Hepatic stellate cell (primary cell): Measurements from ENCODE around the gene FREM1.

ENCODE experiments used
- DNase-seq: peaks from one replicate; pipeline ENCODE4 v3.0.0; 2011; ENCODE audit warnings: low spot score

FREM1 gene

GRCh38 chr9:14909181-14909580, 1.0 kb downstream of the FREM1 start:
- no peak for DNase-seq

- DNase-seq, result no peak
Observed at GRCh38 chr9:14908295-14909180, 1.7 kb downstream of the FREM1 start.

GRCh38 chr9:14907696-14908095, 2.5 kb downstream of the FREM1 start:
- no peak for DNase-seq

- no peak for DNase-seq
Observed at GRCh38 chr9:14907360-14907685, 2.9 kb downstream of the FREM1 start.

GRCh38 chr9:14906644-14907359, 3.4 kb downstream of the FREM1 start:
- DNase-seq, result no peak

DNA sequence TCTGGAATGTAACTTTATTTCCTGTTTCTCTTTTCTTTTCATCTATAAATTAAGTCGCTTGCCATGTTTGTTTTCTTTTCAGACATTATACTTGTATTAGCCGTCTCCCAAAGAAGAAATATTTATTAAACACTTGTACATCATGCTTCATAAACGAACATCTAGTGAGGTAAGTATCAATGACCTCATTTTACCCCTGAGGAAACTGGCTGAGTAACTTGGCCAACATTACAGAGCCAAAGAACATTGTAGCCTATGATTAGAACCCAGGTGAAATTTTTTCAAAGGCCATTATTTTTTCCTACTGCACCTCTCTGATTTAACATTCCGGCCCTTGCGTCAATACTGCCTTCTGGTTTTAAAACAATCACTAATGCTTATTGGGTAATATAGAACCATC, 4.2 kb downstream of the FREM1 start:
- DNase-seq, result no peak

DNA sequence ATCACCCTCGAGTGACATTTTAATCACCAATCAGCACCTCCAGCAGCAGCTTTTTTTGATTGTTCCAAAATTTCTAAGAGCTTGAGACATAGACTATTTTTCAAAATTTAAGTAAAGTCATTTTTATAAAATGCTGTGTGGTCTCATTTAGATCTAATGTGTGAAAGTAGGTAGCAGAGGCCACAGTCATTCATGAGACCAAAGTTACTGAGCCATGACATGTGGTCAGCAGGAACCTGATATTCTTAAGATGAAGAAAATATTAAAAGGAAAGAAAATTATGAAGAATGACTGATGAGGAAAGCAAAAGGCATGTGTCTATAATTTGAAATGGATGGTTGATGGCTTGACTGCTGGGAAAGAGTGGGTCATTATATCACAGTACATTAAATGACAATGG, 7.2 kb downstream of the FREM1 start:
- DNase-seq, result no peak

- DNase-seq, result no peak
Observed at GRCh38 chr9:14902561-14902960, 7.7 kb downstream of the FREM1 start.

- DNase-seq, result no peak
Observed at GRCh38 chr9:14899815-14900193, 10.4 kb downstream of the FREM1 start.

DNA sequence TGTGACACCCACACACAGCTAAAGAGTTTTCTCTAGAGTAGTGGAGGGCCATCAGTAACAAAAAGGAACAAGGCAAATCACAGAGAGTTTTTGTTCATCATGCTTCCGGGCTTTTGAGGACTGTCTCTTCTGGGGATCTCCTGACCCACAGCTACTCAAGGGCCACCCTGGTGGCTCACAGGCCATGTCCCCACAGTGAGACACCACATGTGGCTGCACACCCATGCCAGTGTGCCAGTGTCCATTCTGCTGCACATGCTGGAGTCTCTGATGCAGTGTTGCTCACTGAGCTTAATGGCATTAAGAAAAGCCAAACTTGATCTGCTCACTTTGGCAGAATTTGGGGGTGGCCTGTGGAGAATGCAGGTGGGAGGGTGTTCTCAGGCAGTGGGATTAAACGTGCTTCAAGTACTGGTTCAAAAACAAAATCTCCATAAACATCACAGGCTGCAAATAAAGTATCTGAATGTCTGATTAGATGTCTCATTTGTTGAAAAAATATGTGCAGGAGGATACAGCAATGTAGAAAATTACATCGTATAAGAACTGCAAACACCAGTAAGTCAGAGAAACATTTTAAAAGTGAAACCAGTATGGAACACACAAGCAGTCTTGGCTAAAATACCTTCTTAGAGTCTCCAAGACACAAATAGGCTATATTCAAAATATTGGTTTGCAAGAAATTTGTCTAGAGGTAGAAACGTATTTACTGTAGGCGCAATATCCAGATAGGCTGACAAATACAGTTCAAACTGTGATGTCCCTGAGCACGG, 11.0 kb downstream of the FREM1 start:
- no peak for DNase-seq

GRCh38 chr9:14895806-14896205, 14.4 kb downstream of the FREM1 start:
- no peak for DNase-seq

DNA sequence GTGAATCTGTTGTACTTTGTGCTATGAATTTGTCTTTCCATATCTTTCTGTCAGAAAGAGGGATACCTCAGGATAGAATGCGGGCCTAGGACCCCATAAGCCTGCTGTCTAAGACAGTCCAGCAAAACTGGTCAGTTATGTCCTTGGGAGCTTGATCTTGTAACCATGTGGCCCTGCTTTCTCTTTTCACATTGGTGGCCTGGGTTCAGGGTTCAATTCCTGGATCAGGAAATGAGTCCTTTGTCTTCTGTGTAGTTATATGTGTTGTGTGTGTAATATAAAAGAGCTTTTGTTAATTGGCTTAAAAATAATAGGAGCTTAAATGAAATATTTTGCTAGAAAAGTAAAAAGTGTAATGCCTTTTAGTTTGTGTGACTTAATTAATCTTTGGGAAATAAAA, 16.9 kb downstream of the FREM1 start:
- DNase-seq, result no peak

- DNase-seq, result no peak
Observed at GRCh38 chr9:14891332-14891731, 18.9 kb downstream of the FREM1 start.

DNA sequence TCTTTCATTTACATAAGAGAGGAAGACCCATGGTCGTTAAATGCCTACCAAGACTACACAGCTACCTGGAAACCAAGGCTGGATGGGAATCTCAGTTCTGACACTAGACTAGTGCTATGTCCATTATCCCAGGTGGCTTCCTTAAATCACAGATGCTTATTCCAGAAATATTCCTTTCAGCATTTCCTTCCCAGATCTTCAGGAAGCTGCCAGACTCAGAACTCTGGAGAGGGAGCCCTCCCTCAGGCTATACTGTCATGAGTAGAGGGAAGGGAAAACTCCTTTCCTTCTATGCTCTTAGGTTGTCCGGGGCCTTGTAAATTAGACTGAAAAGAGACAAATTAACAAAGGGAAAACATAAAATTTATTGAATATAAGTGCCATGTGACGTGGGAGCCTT, 20.8 kb downstream of the FREM1 start:
- DNase-seq, result no peak

- DNase-seq, result no peak
Observed at GRCh38 chr9:14888875-14889274, 21.4 kb downstream of the FREM1 start.

- no peak for DNase-seq
Observed at GRCh38 chr9:14888272-14888671, 22.0 kb downstream of the FREM1 start.

GRCh38 chr9:14887149-14887548, 23.1 kb downstream of the FREM1 start:
- DNase-seq, result no peak

- no peak for DNase-seq
Observed at GRCh38 chr9:14883310-14883944, 26.8 kb downstream of the FREM1 start.

GRCh38 chr9:14882090-14882489, 28.1 kb downstream of the FREM1 start:
- DNase-seq, result no peak

DNA sequence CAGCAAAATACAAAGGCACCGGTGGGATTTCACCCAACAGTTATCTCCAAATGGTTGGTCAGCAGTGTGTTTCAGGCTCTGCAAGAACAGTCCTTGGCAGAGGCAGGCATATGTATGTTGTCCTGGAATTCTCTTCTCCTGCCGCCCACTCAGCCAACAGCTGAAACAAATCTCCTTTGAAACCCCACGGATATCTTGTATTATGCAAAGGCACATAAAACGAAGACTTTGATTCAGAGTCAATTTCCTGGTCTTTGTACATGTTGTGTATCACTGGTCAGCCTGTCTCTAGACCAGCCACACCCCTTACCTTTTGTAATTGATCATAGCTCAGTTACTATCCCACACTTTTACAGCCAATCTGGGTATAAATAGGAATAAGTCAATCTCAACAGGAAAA, 29.2 kb downstream of the FREM1 start:
- no peak for DNase-seq

DNA sequence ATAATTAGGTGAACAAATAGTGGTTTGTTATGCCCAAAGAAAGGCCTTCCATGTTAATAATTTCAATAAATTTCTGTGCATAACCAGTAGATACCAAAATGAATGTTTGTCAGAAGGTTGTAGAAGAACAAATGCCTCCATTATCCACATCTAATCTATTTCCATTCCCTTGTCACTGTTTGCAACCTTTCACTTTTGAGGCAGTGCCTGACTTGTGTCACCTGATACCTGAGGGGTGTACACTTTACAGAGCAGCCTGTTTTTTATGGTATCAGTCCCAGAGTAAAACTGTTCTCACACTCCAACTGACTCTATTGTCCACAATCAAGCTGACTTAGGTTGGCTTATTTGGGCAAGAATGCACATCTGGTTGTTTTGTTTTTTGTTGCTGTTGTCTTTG, 40.1 kb downstream of the FREM1 start:
- no peak for DNase-seq

GRCh38 chr9:14869671-14870070, 40.6 kb downstream of the FREM1 start:
- DNase-seq, result no peak
